GM12878 (cell line): ENCODE measurements around the gene SMARCE1. TPM values are rescaled to one million over a fixed set of nuclear protein-coding genes. Genes with fewer than 3 reads are reported as not detected.

Experiments
- ATAC-seq: fragments of 200-7000 bp; cut with Tn5 transposase; 3 replicates; pipeline ENCODE4 v1.9.1; 2020; ENCODE audit warnings: mild to moderate bottlenecking, moderate library complexity
- BruUV-seq: library from RNA; stranded (reverse); fragments of 400-500 nt; replicated peaks from 2 replicates; lab custom pipeline; 2021; lab: Mats Ljungman, UMichigan
- CTCF ChIA-PET: fragments of 300-600 bp; sonication (Branson Sonifier 250); formaldehyde crosslinking; extraction: SDS; loops from one replicate; lab custom pipeline; 2021; ENCODE audit warnings: inconsistent platforms; lab: Yijun Ruan, JAX
- POLR2A ChIA-PET: fragments of 350-600 bp; formaldehyde crosslinking; extraction: SDS; loops from one replicate; lab custom pipeline; 2021; ENCODE audit warnings: inconsistent platforms; lab: Charles Lee
- RAD21 ChIA-PET: fragments of 300-600 bp; sonication (Branson Sonifier 250); formaldehyde crosslinking; loops from one replicate; lab custom pipeline; 2023; ENCODE audit warnings: antibody characterized with exemption; ENCODE audit not compliant: unreplicated experiment; lab: Charles Lee
- SMC1A ChIA-PET: fragments of 300-600 bp; sonication (Branson Sonifier 250); formaldehyde crosslinking; loops from one replicate; lab custom pipeline; 2023; ENCODE audit not compliant: unreplicated experiment, uncharacterized antibody; lab: Charles Lee
- DNase-seq: peaks from one replicate; pipeline ENCODE4 v3.0.0-alpha.2; 2011; ENCODE audit warnings: low read depth, low spot score
- FAIRE-seq: peaks from 3 replicates; lab custom pipeline; 2011; peaks lifted over from hg19 to GRCh38; lab: Jason Lieb, UNC
- H2AFZ ChIP-seq: 2 replicates; pipeline ENCODE4 v1.6.0; 2011; ENCODE audit warnings: low read depth, low read length, control low read depth; ENCODE audit not compliant: control insufficient read depth
- H3K27ac ChIP-seq: 2 replicates; pipeline ENCODE4 v1.5.1; 2011; ENCODE audit warnings: control low read depth; ENCODE audit not compliant: control insufficient read depth, insufficient read depth
- H3K27me3 ChIP-seq, 2 experiments: replicated peaks in 1 of 2; 2 replicates each; pipeline versions ENCODE4 v1.6.0 to v1.6.1; 2011; ENCODE audit warnings: low read length in 1 of 2; ENCODE audit not compliant: control insufficient read depth in 2 of 2, insufficient read depth in 2 of 2
- H3K36me3 ChIP-seq, 2 experiments: 2 replicates each; pipeline ENCODE4 v1.5.1; 2011; ENCODE audit warnings: low read length in 1 of 2; ENCODE audit not compliant: control insufficient read depth in 2 of 2, insufficient read depth in 2 of 2
- H3K4me1 ChIP-seq: 2 replicates; pipeline ENCODE4 v1.6.1; 2011; ENCODE audit warnings: mild to moderate bottlenecking, low read length, moderate library complexity, mixed read lengths; ENCODE audit not compliant: control insufficient read depth, insufficient read depth
- H3K4me2 ChIP-seq: 2 replicates; pipeline ENCODE4 v1.6.0; 2011; ENCODE audit warnings: control low read depth; ENCODE audit not compliant: control insufficient read depth, insufficient read depth
- H3K4me3 ChIP-seq: fragments of 200-600 bp; sonication (generic); 2 replicates; pipeline ENCODE4 v1.5.1; 2016
- H3K79me2 ChIP-seq: 2 replicates; pipeline ENCODE4 v1.6.0; 2011; ENCODE audit warnings: low read length; ENCODE audit not compliant: control insufficient read depth, insufficient read depth
- H3K9ac ChIP-seq: 2 replicates; pipeline ENCODE4 v1.8.0; 2011; ENCODE audit warnings: low read length, control low read depth, mixed read lengths; ENCODE audit not compliant: control insufficient read depth, insufficient read depth
- H3K9me3 ChIP-seq: replicated peaks from 3 replicates; pipeline ENCODE4 v1.5.1; 2011; ENCODE audit warnings: mild to moderate bottlenecking, low read length; ENCODE audit not compliant: control insufficient read depth, insufficient read depth
- H4K20me1 ChIP-seq: 2 replicates; pipeline ENCODE4 v1.6.0; 2011; ENCODE audit not compliant: control insufficient read depth, insufficient read depth
- BACH1 ChIP-seq: fragments of 450-650 bp; IDR thresholded peaks from 2 replicates; pipeline ENCODE4 v1.6.1; 2017; ENCODE audit warnings: mild to moderate bottlenecking, borderline replicate concordance
- BHLHE40 ChIP-seq, 2 experiments: fragments of 450-650 bp in 1 of 2; IDR thresholded peaks; 2 replicates each; pipeline ENCODE4 v1.6.1; 2011 to 2017; ENCODE audit warnings: low read depth in 2 of 2, borderline replicate concordance in 1 of 2, improper control_type of control experiment in 1 of 2, low read length in 1 of 2, mild to moderate bottlenecking in 1 of 2
- FOXM1 ChIP-seq: IDR thresholded peaks from 2 replicates; pipeline ENCODE4 v1.6.1; 2012; ENCODE audit warnings: low read depth, mild to moderate bottlenecking, inconsistent platforms, low read length, moderate library complexity
- GATAD2B ChIP-seq: fragments of 450-650 bp; conservative IDR thresholded peaks from 2 replicates; pipeline ENCODE4 v1.6.1; 2017; ENCODE audit warnings: low read depth, mild to moderate bottlenecking, moderate library complexity
- HDAC2 ChIP-seq: fragments of 200-600 bp; sonication (generic); IDR thresholded peaks from 2 replicates; pipeline ENCODE4 v1.6.1; 2017
- IKZF1 ChIP-seq: fragments of 450-650 bp; conservative IDR thresholded peaks from 2 replicates; pipeline ENCODE4 v1.6.1; 2017; ENCODE audit warnings: antibody characterized with exemption, mild to moderate bottlenecking
- IRF5 ChIP-seq: fragments of 450-650 bp; IDR thresholded peaks from 2 replicates; pipeline ENCODE4 v1.6.1; 2017; ENCODE audit warnings: borderline replicate concordance
- LARP7 ChIP-seq: fragments of 450-650 bp; IDR thresholded peaks from 2 replicates; pipeline ENCODE4 v1.6.1; 2017; ENCODE audit warnings: mild to moderate bottlenecking
- MEF2B ChIP-seq: fragments of 450-650 bp; IDR thresholded peaks from 2 replicates; pipeline ENCODE4 v1.6.1; 2018; ENCODE audit warnings: mild to moderate bottlenecking, moderate library complexity; ENCODE audit not compliant: partially characterized antibody, poor library complexity, severe bottlenecking
- PAX5 ChIP-seq: IDR thresholded peaks from 2 replicates; pipeline ENCODE4 v1.6.1; 2011; ENCODE audit warnings: low read depth, low read length, borderline replicate concordance
- POLR2A ChIP-seq: IDR thresholded peaks from 2 replicates; pipeline ENCODE4 v1.6.1; 2011; ENCODE audit warnings: low read depth, mild to moderate bottlenecking, low read length
- POLR2AphosphoS5 ChIP-seq: IDR thresholded peaks from 2 replicates; pipeline ENCODE4 v1.6.1; 2011; ENCODE audit warnings: mild to moderate bottlenecking, low read length, inconsistent platforms
- SMARCA5 ChIP-seq: fragments of 450-650 bp; IDR thresholded peaks from 2 replicates; pipeline ENCODE4 v1.6.1; 2017; ENCODE audit warnings: mild to moderate bottlenecking
- YY1 ChIP-seq: IDR thresholded peaks from 2 replicates; pipeline ENCODE4 v1.6.1; 2011; ENCODE audit warnings: low read depth, mild to moderate bottlenecking, low read length
- ZNF207 ChIP-seq: fragments of 450-650 bp; IDR thresholded peaks from 2 replicates; pipeline ENCODE4 v1.6.1; 2014; ENCODE audit warnings: antibody characterized with exemption, mild to moderate bottlenecking, borderline replicate concordance
- WGBS: methylation state at CpG from one replicate; pipeline ENCODE4 v1.1.6; 2016; ENCODE audit warnings: low lambda C conversion rate; ENCODE audit not compliant: insufficient replicate concordance, insufficient coverage; ENCODE audit errors: missing lambda C conversion rate; 5-methylcytosine and 5-hydroxymethylcytosine counted together
- in situ Hi-C: fragments of 300-500 bp; cut with MboI; formaldehyde crosslinking; loops from 9 replicates; pipeline ENCODE4 v1.14.3; 2018; ENCODE audit warnings: mixed read lengths
- intact Hi-C: fragments of 100-400 bp; cut with micrococcal nuclease; formaldehyde crosslinking; loops from one replicate; pipeline ENCODE4 v1.14.2; 2022; ENCODE audit not compliant: unreplicated experiment
- polyA plus RNA-seq, 11 experiments: library from polyadenylated mRNA; depleted of rRNA in 4 of 11; unstranded in 6 of 11; stranded (reverse) in 5 of 11; fragments of >200 nt; fragmentation: Nextera tagmentation in 4 of 11; fragmentation: Illumina TruSeq in 1 of 11; extraction: Ambion mirVana in 4 of 11; extraction: Trizol in 1 of 11; gene quantifications; 1 replicate in 1 of 11; 2 replicates in 10 of 11; pipeline versions ENCODE4 v1.2.1 to v1.2.3, GENCODE V29; 2011 to 2016; ENCODE audit warnings: inconsistent platforms in 2 of 11, missing spikeins in 2 of 11, low read depth in 1 of 11
- total RNA-seq, 4 experiments: library from RNA; depleted of rRNA in 3 of 4; stranded (reverse); fragments of >200 nt in 3 of 4; fragmentation: Illumina TruSeq in 1 of 4; extraction: Trizol in 1 of 4; gene quantifications; 2 replicates each; pipeline versions ENCODE4 v1.2.1 to v1.2.3, GENCODE V29; 2013 to 2021
- TF ChIP-seq, protein P1 (sequence below): IDR thresholded peaks from 2 replicates; pipeline ENCODE4 v1.6.1; 2012; ENCODE audit warnings: low read depth, low read length, improper control_type of control experiment
- TF ChIP-seq, protein P2 (sequence below): fragments of 450-650 bp; IDR thresholded peaks from 2 replicates; pipeline ENCODE4 v1.6.1; 2016; ENCODE audit warnings: mild to moderate bottlenecking
- TF ChIP-seq, protein P3 (sequence below): fragments of 450-650 bp; IDR thresholded peaks from 2 replicates; pipeline ENCODE4 v1.6.1; 2016; ENCODE audit warnings: mild to moderate bottlenecking

The SMARCE1 gene
- total and polyA plus RNA-seq, 10 of the 15 experiments (the other 5 are each of a cell fraction or from before 2014, with no cell fraction given): 87.9 to 191 (median 132) TPM

GRCh38 chr17:40614431-40615067 is 33.1 kb downstream of the SMARCE1 start:
- Histone ChIP-seq H3K36me3 (no peaks in the 10 kb centered on the region), H3K9ac (no peak overlapping the region; the same call in 1 of the 2 replicates), H3K4me2 (peak overlapping the region; percentile 11), H3K9me3 (no peaks in the 10 kb centered on the region), H4K20me1 (no peaks in the 10 kb centered on the region), H2AFZ (no peak overlapping the region), H3K27me3 (no peaks in the 10 kb centered on the region), H3K4me3 (0 out of 2 replicates have a peak overlapping the region, but pooled peaks have one; percentile 7), H3K27ac (peak overlapping the region; percentile 29), H3K4me1 (peaks cover 30% of the 10 kb centered on the region), H3K79me2 (no peaks in the 10 kb centered on the region)
- intact Hi-C loops (loop anchor here (1.0 to 5.0 kb wide), 7 partner anchors 11 to 1053 kb away; no protein-coding TSS in a partner anchor), in situ Hi-C loops (loop anchor here (5.0 to 10.0 kb wide), 2 partner anchors 188 to 1050 kb away; no protein-coding TSS in a partner anchor)
- BruUV-seq: TSS peak; percentile 94
- CTCF ChIA-PET: interaction anchor here (0.6 to 11.9 kb wide), 48 partner anchors 10 to 1054 kb away, joined by 3 to 193 read pairs (median 8); partner anchors contain the start of genes IGFBP4 and TOP2A
- SMC1A ChIA-PET: interaction anchor here (0.7 to 8.9 kb wide), 31 partner anchors 10 to 1053 kb away, joined by 3 to 175 read pairs (median 5); partner anchors contain the start of genes CCR7 and IGFBP4
- WGBS: 62% methylated on average over 12 of the region's 13 CpGs
- RAD21 ChIA-PET: interaction anchor here (0.8 to 7.9 kb wide), 44 partner anchors 10 to 1053 kb away, joined by 3 to 229 read pairs (median 8); partner anchors contain the start of genes CCR7, RARA and TOP2A
- POLR2A ChIA-PET: interaction anchor here (0.7 to 7.9 kb wide), 21 partner anchors 10 to 305 kb away, joined by 3 to 117 read pairs (median 12); partner anchors contain the start of genes CCR7 and RARA
- ATAC-seq (peak; percentile 21), DNase-seq (no peak), FAIRE-seq (no peak)
- TF ChIP-seq FOXM1: no peak
- TF ChIP-seq IKZF1: peak; percentile 71
- TF ChIP-seq HDAC2: no peak
- peak; percentile 67 for TF ChIP-seq POLR2AphosphoS5
- peak in 1 of 2 experiments; percentile 3; a peak in 1 of 4 replicates for TF ChIP-seq BHLHE40 (IDR thresholded peaks at IDR 0.05; ENCODE audit: borderline replicate concordance in 1 of 2, low read depth in 2 of 2, low read length in 1 of 2)
- peak; percentile 21 for TF ChIP-seq BACH1
- TF ChIP-seq IRF5: peak; percentile 13; the same call in 1 of the 2 replicates
- TF ChIP-seq YY1: 0 out of 2 replicates have a peak, but pooled peaks have one; percentile 11
- TF ChIP-seq, protein P1, sequence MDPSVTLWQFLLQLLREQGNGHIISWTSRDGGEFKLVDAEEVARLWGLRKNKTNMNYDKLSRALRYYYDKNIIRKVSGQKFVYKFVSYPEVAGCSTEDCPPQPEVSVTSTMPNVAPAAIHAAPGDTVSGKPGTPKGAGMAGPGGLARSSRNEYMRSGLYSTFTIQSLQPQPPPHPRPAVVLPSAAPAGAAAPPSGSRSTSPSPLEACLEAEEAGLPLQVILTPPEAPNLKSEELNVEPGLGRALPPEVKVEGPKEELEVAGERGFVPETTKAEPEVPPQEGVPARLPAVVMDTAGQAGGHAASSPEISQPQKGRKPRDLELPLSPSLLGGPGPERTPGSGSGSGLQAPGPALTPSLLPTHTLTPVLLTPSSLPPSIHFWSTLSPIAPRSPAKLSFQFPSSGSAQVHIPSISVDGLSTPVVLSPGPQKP: no peak
- peak; percentile 93 for TF ChIP-seq MEF2B
- TF ChIP-seq, protein P2, sequence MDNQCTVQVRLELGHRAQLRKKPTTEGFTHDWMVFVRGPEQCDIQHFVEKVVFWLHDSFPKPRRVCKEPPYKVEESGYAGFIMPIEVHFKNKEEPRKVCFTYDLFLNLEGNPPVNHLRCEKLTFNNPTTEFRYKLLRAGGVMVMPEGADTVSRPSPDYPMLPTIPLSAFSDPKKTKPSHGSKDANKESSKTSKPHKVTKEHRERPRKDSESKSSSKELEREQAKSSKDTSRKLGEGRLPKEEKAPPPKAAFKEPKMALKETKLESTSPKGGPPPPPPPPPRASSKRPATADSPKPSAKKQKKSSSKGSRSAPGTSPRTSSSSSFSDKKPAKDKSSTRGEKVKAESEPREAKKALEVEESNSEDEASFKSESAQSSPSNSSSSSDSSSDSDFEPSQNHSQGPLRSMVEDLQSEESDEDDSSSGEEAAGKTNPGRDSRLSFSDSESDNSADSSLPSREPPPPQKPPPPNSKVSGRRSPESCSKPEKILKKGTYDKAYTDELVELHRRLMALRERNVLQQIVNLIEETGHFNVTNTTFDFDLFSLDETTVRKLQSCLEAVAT: peak; percentile 81
- TF ChIP-seq POLR2A: 0 out of 2 replicates have a peak, but pooled peaks have one; percentile 31
- TF ChIP-seq ZNF207: 0 out of 2 replicates have a peak, but pooled peaks have one; percentile 39
- TF ChIP-seq LARP7: 0 out of 2 replicates have a peak, but pooled peaks have one; percentile 34
- peak; percentile 42 for TF ChIP-seq GATAD2B
- TF ChIP-seq, protein P3, sequence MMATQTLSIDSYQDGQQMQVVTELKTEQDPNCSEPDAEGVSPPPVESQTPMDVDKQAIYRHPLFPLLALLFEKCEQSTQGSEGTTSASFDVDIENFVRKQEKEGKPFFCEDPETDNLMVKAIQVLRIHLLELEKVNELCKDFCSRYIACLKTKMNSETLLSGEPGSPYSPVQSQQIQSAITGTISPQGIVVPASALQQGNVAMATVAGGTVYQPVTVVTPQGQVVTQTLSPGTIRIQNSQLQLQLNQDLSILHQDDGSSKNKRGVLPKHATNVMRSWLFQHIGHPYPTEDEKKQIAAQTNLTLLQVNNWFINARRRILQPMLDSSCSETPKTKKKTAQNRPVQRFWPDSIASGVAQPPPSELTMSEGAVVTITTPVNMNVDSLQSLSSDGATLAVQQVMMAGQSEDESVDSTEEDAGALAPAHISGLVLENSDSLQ: peak; percentile 18; the same call in 1 of the 2 replicates
- no peak for TF ChIP-seq PAX5
- 0 out of 2 replicates have a peak, but pooled peaks have one; percentile 46 for TF ChIP-seq SMARCA5
